HCT116 (cell line): ENCODE data around the gene CLCF1.

Experiments
- EGR1 ChIP-seq: IDR thresholded peaks from 2 replicates; pipeline ENCODE4 v1.6.1; 2012; ENCODE audit warnings: low read depth
- EZH2 ChIP-seq: fragments of 200-600 bp; sonication (generic); IDR thresholded peaks from 2 replicates; pipeline ENCODE4 v1.6.1; 2017; ENCODE audit warnings: antibody characterized with exemption, mixed run types
- EZH2phosphoT487 ChIP-seq: fragments of 200-600 bp; IDR thresholded peaks from 2 replicates; pipeline ENCODE4 v1.6.1; 2018; ENCODE audit warnings: antibody characterized with exemption, borderline replicate concordance
- JUND ChIP-seq: IDR thresholded peaks from 2 replicates; pipeline ENCODE4 v1.6.1; 2012
- POLR2A ChIP-seq: IDR thresholded peaks from 2 replicates; pipeline ENCODE4 v1.7.0; 2011; ENCODE audit warnings: borderline replicate concordance; ENCODE audit not compliant: insufficient read depth, insufficient read length; ENCODE audit errors: extremely low read depth
- POLR2AphosphoS5 ChIP-seq: IDR thresholded peaks from 2 replicates; pipeline ENCODE4 v1.6.1; 2011; ENCODE audit warnings: mild to moderate bottlenecking, low read depth, low read length, moderate library complexity
- RAD21 ChIP-seq: IDR thresholded peaks from 2 replicates; pipeline ENCODE4 v1.6.1; 2012; ENCODE audit warnings: low read depth, mild to moderate bottlenecking
- SIN3A ChIP-seq: IDR thresholded peaks from 2 replicates; pipeline ENCODE4 v1.6.1; 2012; ENCODE audit warnings: low read depth
- YY1 ChIP-seq: IDR thresholded peaks from 2 replicates; pipeline ENCODE4 v1.6.1; 2011; ENCODE audit warnings: low read length, low read depth, moderate library complexity, mild to moderate bottlenecking; ENCODE audit not compliant: insufficient replicate concordance; ENCODE audit errors: extremely low read depth
- TF ChIP-seq, protein P1 (sequence below), 3 experiments: fragments of 200-600 bp in 1 of 3; sonication (generic) in 1 of 3; IDR thresholded peaks in 2 of 3; conservative IDR thresholded peaks in 1 of 3; 2 replicates each; pipeline ENCODE4 v1.5.1; 2012 to 2017; ENCODE audit warnings: low read depth in 2 of 3, low read length in 2 of 3, antibody characterized with exemption in 1 of 3, borderline replicate concordance in 1 of 3, control low read depth in 1 of 3, mild to moderate bottlenecking in 1 of 3, mixed read lengths in 1 of 3, mixed run types in 1 of 3, moderate library complexity in 1 of 3; ENCODE audit not compliant: insufficient read depth in 1 of 3
- TF ChIP-seq, protein P2 (sequence below): IDR thresholded peaks from 2 replicates; pipeline ENCODE4 v1.6.1; 2012
- TF ChIP-seq, protein P3 (sequence below): IDR thresholded peaks from 2 replicates; pipeline ENCODE4 v1.6.1; 2012; ENCODE audit warnings: low read depth
- TF ChIP-seq, protein P4 (sequence below): IDR thresholded peaks from 2 replicates; pipeline ENCODE4 v1.6.1; 2011; ENCODE audit warnings: mild to moderate bottlenecking, low read length, moderate library complexity; ENCODE audit not compliant: insufficient replicate concordance; ENCODE audit errors: extremely low read depth

DNA sequence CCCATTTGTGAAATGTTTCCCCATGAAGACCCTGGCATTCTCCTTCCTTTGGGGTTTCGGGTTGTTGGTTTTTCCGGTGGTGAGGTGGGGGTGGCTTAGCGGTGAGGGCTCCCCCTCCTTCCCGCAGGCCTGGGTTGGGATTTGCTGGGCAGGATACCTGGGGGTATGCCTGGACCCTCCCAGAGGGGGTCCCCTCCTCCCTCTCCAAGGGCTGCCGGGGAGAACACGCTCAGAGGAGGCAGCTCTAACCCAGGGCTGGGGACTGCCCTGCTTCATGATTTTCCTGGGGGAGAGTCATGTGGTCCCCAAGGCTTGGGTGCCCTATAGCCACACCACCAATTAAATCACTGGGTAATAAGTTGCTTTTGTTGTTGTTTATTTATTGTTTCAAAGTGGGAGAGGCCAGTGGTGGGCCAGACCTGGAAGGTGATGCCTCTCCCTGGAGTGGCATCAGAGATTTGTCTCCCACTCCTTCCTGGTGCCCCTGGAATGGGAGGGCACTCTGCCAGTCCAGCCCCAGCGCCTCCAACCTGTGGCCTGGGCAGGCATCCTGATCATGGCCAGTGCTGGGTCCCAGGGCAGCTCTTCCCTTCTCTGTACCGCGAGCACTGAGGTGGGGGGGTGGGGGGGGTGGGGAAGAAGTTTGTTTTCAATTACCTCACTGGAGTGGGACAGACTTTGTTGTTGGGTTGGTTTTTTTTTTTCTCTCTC, 1.3 kb upstream of the CLCF1 start:
- TF ChIP-seq, protein P1, sequence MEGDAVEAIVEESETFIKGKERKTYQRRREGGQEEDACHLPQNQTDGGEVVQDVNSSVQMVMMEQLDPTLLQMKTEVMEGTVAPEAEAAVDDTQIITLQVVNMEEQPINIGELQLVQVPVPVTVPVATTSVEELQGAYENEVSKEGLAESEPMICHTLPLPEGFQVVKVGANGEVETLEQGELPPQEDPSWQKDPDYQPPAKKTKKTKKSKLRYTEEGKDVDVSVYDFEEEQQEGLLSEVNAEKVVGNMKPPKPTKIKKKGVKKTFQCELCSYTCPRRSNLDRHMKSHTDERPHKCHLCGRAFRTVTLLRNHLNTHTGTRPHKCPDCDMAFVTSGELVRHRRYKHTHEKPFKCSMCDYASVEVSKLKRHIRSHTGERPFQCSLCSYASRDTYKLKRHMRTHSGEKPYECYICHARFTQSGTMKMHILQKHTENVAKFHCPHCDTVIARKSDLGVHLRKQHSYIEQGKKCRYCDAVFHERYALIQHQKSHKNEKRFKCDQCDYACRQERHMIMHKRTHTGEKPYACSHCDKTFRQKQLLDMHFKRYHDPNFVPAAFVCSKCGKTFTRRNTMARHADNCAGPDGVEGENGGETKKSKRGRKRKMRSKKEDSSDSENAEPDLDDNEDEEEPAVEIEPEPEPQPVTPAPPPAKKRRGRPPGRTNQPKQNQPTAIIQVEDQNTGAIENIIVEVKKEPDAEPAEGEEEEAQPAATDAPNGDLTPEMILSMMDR (IDR thresholded peaks at IDR 0.05 in 2 of 3, conservative IDR thresholded peaks at IDR 0.05 in 1 of 3; ENCODE audit: borderline replicate concordance in 1 of 3, insufficient read depth in 1 of 3, low read depth in 2 of 3, low read length in 2 of 3), result no peak
- TF ChIP-seq EZH2 (no peak), POLR2A (no peak), EGR1 (no peak), POLR2AphosphoS5 (no peak), SIN3A (no peak), JUND (no peak), YY1 (no peak), RAD21 (no peak), EZH2phosphoT487 (no peak)
- TF ChIP-seq, protein P2, sequence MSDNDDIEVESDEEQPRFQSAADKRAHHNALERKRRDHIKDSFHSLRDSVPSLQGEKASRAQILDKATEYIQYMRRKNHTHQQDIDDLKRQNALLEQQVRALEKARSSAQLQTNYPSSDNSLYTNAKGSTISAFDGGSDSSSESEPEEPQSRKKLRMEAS, result no peak
- TF ChIP-seq, protein P3, sequence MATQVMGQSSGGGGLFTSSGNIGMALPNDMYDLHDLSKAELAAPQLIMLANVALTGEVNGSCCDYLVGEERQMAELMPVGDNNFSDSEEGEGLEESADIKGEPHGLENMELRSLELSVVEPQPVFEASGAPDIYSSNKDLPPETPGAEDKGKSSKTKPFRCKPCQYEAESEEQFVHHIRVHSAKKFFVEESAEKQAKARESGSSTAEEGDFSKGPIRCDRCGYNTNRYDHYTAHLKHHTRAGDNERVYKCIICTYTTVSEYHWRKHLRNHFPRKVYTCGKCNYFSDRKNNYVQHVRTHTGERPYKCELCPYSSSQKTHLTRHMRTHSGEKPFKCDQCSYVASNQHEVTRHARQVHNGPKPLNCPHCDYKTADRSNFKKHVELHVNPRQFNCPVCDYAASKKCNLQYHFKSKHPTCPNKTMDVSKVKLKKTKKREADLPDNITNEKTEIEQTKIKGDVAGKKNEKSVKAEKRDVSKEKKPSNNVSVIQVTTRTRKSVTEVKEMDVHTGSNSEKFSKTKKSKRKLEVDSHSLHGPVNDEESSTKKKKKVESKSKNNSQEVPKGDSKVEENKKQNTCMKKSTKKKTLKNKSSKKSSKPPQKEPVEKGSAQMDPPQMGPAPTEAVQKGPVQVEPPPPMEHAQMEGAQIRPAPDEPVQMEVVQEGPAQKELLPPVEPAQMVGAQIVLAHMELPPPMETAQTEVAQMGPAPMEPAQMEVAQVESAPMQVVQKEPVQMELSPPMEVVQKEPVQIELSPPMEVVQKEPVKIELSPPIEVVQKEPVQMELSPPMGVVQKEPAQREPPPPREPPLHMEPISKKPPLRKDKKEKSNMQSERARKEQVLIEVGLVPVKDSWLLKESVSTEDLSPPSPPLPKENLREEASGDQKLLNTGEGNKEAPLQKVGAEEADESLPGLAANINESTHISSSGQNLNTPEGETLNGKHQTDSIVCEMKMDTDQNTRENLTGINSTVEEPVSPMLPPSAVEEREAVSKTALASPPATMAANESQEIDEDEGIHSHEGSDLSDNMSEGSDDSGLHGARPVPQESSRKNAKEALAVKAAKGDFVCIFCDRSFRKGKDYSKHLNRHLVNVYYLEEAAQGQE, result no peak
- TF ChIP-seq, protein P4, sequence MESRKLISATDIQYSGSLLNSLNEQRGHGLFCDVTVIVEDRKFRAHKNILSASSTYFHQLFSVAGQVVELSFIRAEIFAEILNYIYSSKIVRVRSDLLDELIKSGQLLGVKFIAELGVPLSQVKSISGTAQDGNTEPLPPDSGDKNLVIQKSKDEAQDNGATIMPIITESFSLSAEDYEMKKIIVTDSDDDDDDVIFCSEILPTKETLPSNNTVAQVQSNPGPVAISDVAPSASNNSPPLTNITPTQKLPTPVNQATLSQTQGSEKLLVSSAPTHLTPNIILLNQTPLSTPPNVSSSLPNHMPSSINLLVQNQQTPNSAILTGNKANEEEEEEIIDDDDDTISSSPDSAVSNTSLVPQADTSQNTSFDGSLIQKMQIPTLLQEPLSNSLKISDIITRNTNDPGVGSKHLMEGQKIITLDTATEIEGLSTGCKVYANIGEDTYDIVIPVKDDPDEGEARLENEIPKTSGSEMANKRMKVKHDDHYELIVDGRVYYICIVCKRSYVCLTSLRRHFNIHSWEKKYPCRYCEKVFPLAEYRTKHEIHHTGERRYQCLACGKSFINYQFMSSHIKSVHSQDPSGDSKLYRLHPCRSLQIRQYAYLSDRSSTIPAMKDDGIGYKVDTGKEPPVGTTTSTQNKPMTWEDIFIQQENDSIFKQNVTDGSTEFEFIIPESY, result no peak
